Panc1 (cell line): ENCODE results near the gene PRDM2. TPM values are rescaled to one million over a fixed set of nuclear protein-coding genes. Genes with fewer than 3 reads are reported as not detected.

Source experiments
- ATAC-seq: fragments of 200-7000 bp; cut with Tn5 transposase; 2 replicates; pipeline ENCODE4 v1.9.1; 2020; ENCODE audit warnings: mild to moderate bottlenecking, moderate library complexity
- BruUV-seq: library from RNA; stranded (reverse); fragments of 400-500 nt; replicated peaks from 2 replicates; lab custom pipeline; 2021; lab: Mats Ljungman, UMichigan
- CTCF ChIA-PET: fragments of 300-600 bp; sonication (Branson Sonifier 250); formaldehyde crosslinking; loops from one replicate; lab custom pipeline; 2022; ENCODE audit warnings: antibody characterized with exemption; lab: Charles Lee
- POLR2A ChIA-PET: fragments of 300-600 bp; sonication (Branson Sonifier 250); formaldehyde crosslinking; loops from one replicate; lab custom pipeline; 2022; ENCODE audit warnings: antibody characterized with exemption; lab: Charles Lee
- DNase-seq: peaks from one replicate; pipeline ENCODE4 v3.0.0-alpha.2; 2010; ENCODE audit warnings: low read depth, low spot score
- H3K27ac ChIP-seq: 2 replicates; pipeline ENCODE4 v1.5.1; 2011; ENCODE audit warnings: mild to moderate bottlenecking, low read length, inconsistent platforms
- H3K27me3 ChIP-seq: fragments of 200-500 bp; sonication (Bioruptor generic); 2 replicates; pipeline ENCODE4 v1.6.0; 2014; ENCODE audit warnings: low read length, inconsistent platforms; ENCODE audit not compliant: control insufficient read depth, insufficient read depth
- H3K36me3 ChIP-seq: fragments of 200-500 bp; sonication (Bioruptor generic); 2 replicates; pipeline ENCODE4 v1.5.1; 2014; ENCODE audit warnings: inconsistent platforms, mild to moderate bottlenecking, low read length, moderate library complexity; ENCODE audit not compliant: control insufficient read depth, insufficient read depth
- H3K4me1 ChIP-seq: 2 replicates; pipeline ENCODE4 v1.5.1; 2011; ENCODE audit warnings: inconsistent platforms, mild to moderate bottlenecking, low read length, moderate library complexity; ENCODE audit not compliant: control insufficient read depth, insufficient read depth
- H3K4me3 ChIP-seq, 2 experiments: 2 replicates each; pipeline ENCODE4 v1.5.1; 2011 to 2012; ENCODE audit warnings: low read depth in 2 of 2, low read length in 2 of 2, mild to moderate bottlenecking in 2 of 2, inconsistent platforms in 1 of 2, moderate library complexity in 1 of 2
- H3K9me3 ChIP-seq: fragments of 200-500 bp; sonication (Bioruptor generic); 2 replicates; pipeline ENCODE4 v1.5.1; 2014; ENCODE audit warnings: low read depth, mild to moderate bottlenecking, inconsistent platforms, low read length, moderate library complexity; ENCODE audit not compliant: control insufficient read depth, insufficient read depth
- POLR2AphosphoS5 ChIP-seq: IDR thresholded peaks from 2 replicates; pipeline ENCODE4 v1.6.1; 2012; ENCODE audit warnings: mild to moderate bottlenecking, low read depth, low read length, moderate library complexity
- REST ChIP-seq, 2 experiments: IDR thresholded peaks; 2 replicates each; pipeline ENCODE4 v1.6.1; 2011 to 2012; ENCODE audit warnings: low read depth in 2 of 2, control low read depth in 1 of 2, low read length in 1 of 2, mild to moderate bottlenecking in 1 of 2, moderate library complexity in 1 of 2; ENCODE audit not compliant: insufficient read depth in 1 of 2
- SIN3A ChIP-seq: IDR thresholded peaks from 2 replicates; pipeline ENCODE4 v1.6.1; 2012; ENCODE audit warnings: low read depth, mild to moderate bottlenecking, low read length, moderate library complexity, borderline replicate concordance; ENCODE audit not compliant: insufficient read depth
- TCF7L2 ChIP-seq: IDR thresholded peaks from 2 replicates; pipeline ENCODE4 v1.6.1; 2011; ENCODE audit warnings: mild to moderate bottlenecking, low read depth, low read length, inconsistent platforms
- in situ Hi-C: cut with HindIII; loops from 2 replicates; pipeline ENCODE4 v1.10.0; 2016; ENCODE audit warnings: low sequenced_read_pairs, low pct_unique_long_range_greater_than_20kb
- intact Hi-C: fragments of 100-400 bp; cut with micrococcal nuclease; formaldehyde crosslinking; loops from one replicate; pipeline ENCODE4 v1.10.0; 2022; ENCODE audit not compliant: unreplicated experiment
- total RNA-seq: library from RNA; stranded (reverse); gene quantifications from one replicate; pipeline ENCODE4 v1.2.1, GENCODE V29; 2021; ENCODE audit not compliant: unreplicated experiment
- TF ChIP-seq, protein P1 (sequence below): fragments of 450-650 bp; IDR thresholded peaks from 2 replicates; pipeline ENCODE4 v1.5.1; 2017; ENCODE audit warnings: mild to moderate bottlenecking

PRDM2 gene
- total RNA-seq, 1 experiment from 2014 or later: 40.3 TPM

GRCh38 chr1:13781228-13781627, 81.2 kb downstream of the PRDM2 start:
- CTCF ChIA-PET: no interaction called here
- POLR2A ChIA-PET: no interaction called here
- no peaks in the 10 kb centered on the region for H3K9me3 ChIP-seq
- no peak for TF ChIP-seq TCF7L2
- no peak for TF ChIP-seq REST (IDR thresholded peaks at IDR 0.05; ENCODE audit: insufficient read depth in 1 of 2, low read depth in 2 of 2, low read length in 1 of 2)
- TF ChIP-seq, protein P1, sequence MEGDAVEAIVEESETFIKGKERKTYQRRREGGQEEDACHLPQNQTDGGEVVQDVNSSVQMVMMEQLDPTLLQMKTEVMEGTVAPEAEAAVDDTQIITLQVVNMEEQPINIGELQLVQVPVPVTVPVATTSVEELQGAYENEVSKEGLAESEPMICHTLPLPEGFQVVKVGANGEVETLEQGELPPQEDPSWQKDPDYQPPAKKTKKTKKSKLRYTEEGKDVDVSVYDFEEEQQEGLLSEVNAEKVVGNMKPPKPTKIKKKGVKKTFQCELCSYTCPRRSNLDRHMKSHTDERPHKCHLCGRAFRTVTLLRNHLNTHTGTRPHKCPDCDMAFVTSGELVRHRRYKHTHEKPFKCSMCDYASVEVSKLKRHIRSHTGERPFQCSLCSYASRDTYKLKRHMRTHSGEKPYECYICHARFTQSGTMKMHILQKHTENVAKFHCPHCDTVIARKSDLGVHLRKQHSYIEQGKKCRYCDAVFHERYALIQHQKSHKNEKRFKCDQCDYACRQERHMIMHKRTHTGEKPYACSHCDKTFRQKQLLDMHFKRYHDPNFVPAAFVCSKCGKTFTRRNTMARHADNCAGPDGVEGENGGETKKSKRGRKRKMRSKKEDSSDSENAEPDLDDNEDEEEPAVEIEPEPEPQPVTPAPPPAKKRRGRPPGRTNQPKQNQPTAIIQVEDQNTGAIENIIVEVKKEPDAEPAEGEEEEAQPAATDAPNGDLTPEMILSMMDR: no peak
- no peak for TF ChIP-seq SIN3A
- no peak for TF ChIP-seq POLR2AphosphoS5
- peaks cover 15% of the 10 kb centered on the region; the same call in 1 of the 2 replicates for H3K36me3 ChIP-seq
- H3K27me3 ChIP-seq: no peaks in the 10 kb centered on the region
- H3K4me1 ChIP-seq: no peaks in the 10 kb centered on the region
- ATAC-seq (no peak), DNase-seq (no peak)
- in situ Hi-C loops (no loop called here), intact Hi-C loops (no loop called here)
- H3K27ac ChIP-seq: no peak overlapping the region
- no peak overlapping the region for H3K4me3 ChIP-seq
- TSS peak; percentile 22 for BruUV-seq

GRCh38 chr1:13781907-13782633, 82.1 kb downstream of the PRDM2 start:
- no peaks in the 10 kb centered on the region for H3K9me3 ChIP-seq
- no peak for TF ChIP-seq TCF7L2
- TF ChIP-seq POLR2AphosphoS5: no peak
- TF ChIP-seq REST (IDR thresholded peaks at IDR 0.05; ENCODE audit: insufficient read depth in 1 of 2, low read depth in 2 of 2, low read length in 1 of 2): no peak
- no peak for TF ChIP-seq SIN3A
- TF ChIP-seq, protein P1: no peak
- POLR2A ChIA-PET: no interaction called here
- no peak for ATAC-seq
- CTCF ChIA-PET: no interaction called here
- intact Hi-C loops (no loop called here), in situ Hi-C loops (no loop called here)
- no peaks in the 10 kb centered on the region for H3K27me3 ChIP-seq
- H3K36me3 ChIP-seq: peaks cover 15% of the 10 kb centered on the region; the same call in 1 of the 2 replicates
- H3K27ac ChIP-seq: no peak overlapping the region
- no TSS peak for BruUV-seq
- no peak for DNase-seq
- H3K4me3 ChIP-seq: no peak overlapping the region
- H3K4me1 ChIP-seq: no peaks in the 10 kb centered on the region
